Mesothelial cell of epicardium (in vitro differentiated cells): Measurements from ENCODE around the gene BMP2K. TPM values are rescaled to one million over a fixed set of nuclear protein-coding genes. Genes with fewer than 3 reads are reported as not detected.

ENCODE experiments used
- DNase-seq, 2 experiments: peaks; one replicate each; pipeline ENCODE4 v3.0.0; 2021; ENCODE audit warnings: low spot score in 2 of 2; ENCODE audit not compliant: unreplicated experiment in 2 of 2
- H3K27ac Mint-ChIP-seq: 2 replicates; pipeline ENCODE4 v1.8.0; 2021; ENCODE audit warnings: mixed read lengths
- H3K27me3 Mint-ChIP-seq: 2 replicates; pipeline ENCODE4 v1.8.0; 2021; ENCODE audit warnings: low read depth, mixed read lengths
- H3K36me3 Mint-ChIP-seq: 2 replicates; pipeline ENCODE4 v1.8.0; 2021; ENCODE audit warnings: mixed read lengths
- H3K4me1 Mint-ChIP-seq: 2 replicates; pipeline ENCODE4 v1.8.0; 2021; ENCODE audit warnings: mixed read lengths
- H3K4me3 Mint-ChIP-seq: 2 replicates; pipeline ENCODE4 v1.8.0; 2021; ENCODE audit warnings: mild to moderate bottlenecking, moderate library complexity, mixed read lengths
- H3K9me3 Mint-ChIP-seq: 2 replicates; pipeline ENCODE4 v1.8.0; 2021; ENCODE audit warnings: mixed read lengths
- CTCF ChIP-seq: fragments of 200-600 bp; sonication (generic); IDR thresholded peaks from one replicate; pipeline ENCODE4 v1.5.0; 2021; ENCODE audit warnings: antibody characterized with exemption; ENCODE audit not compliant: unreplicated experiment
- total RNA-seq: library from RNA; stranded (reverse); gene quantifications from 3 replicates; pipeline ENCODE4 v1.2.1, GENCODE V29; 2021

Gene BMP2K
- total RNA-seq, 1 donor from 2014 or later, result 23.2 TPM

GRCh38 chr4:78764498-78764961, 11.6 kb upstream of the BMP2K start:
- H3K4me3 Mint-ChIP-seq, result no peak overlapping the region
- H3K27me3 Mint-ChIP-seq, result no peaks in the 10 kb centered on the region
- no peaks in the 10 kb centered on the region for H3K9me3 Mint-ChIP-seq
- peaks cover 5% of the 10 kb centered on the region for H3K4me1 Mint-ChIP-seq
- H3K36me3 Mint-ChIP-seq, result no peaks in the 10 kb centered on the region
- no peak for DNase-seq
- no peak overlapping the region for H3K27ac Mint-ChIP-seq
- TF ChIP-seq CTCF, result no peak

- no peaks in the 10 kb centered on the region for H3K36me3 Mint-ChIP-seq
- no peak overlapping the region for H3K4me3 Mint-ChIP-seq
- H3K4me1 Mint-ChIP-seq, result peaks cover 5% of the 10 kb centered on the region
- no peak for DNase-seq
- H3K27me3 Mint-ChIP-seq, result no peaks in the 10 kb centered on the region
- no peak overlapping the region for H3K27ac Mint-ChIP-seq
- no peak for TF ChIP-seq CTCF
- H3K9me3 Mint-ChIP-seq, result no peaks in the 10 kb centered on the region
These were observed 10.6 kb upstream of the BMP2K start for GRCh38 chr4:78765432-78766006.

- peaks cover 5% of the 10 kb centered on the region for H3K4me1 Mint-ChIP-seq
- H3K9me3 Mint-ChIP-seq, result no peaks in the 10 kb centered on the region
- H3K4me3 Mint-ChIP-seq, result no peak overlapping the region
- no peaks in the 10 kb centered on the region for H3K27me3 Mint-ChIP-seq
- DNase-seq, result no peak
- no peak for TF ChIP-seq CTCF
- H3K27ac Mint-ChIP-seq, result no peak overlapping the region
- no peaks in the 10 kb centered on the region for H3K36me3 Mint-ChIP-seq
These were observed 10.1 kb upstream of the BMP2K start for GRCh38 chr4:78766026-78766425.

- Mint-ChIP-seq H3K36me3 (no peaks in the 10 kb centered on the region), H3K27me3 (no peaks in the 10 kb centered on the region), H3K27ac (no peak overlapping the region), H3K4me3 (no peak overlapping the region), H3K4me1 (peaks cover 5% of the 10 kb centered on the region), H3K9me3 (no peaks in the 10 kb centered on the region)
- no peak for TF ChIP-seq CTCF
- DNase-seq, result no peak
These were observed 9.5 kb upstream of the BMP2K start for GRCh38 chr4:78766650-78767049.

- H3K4me1 Mint-ChIP-seq, result peaks cover 4% of the 10 kb centered on the region
- DNase-seq, result no peak
- H3K4me3 Mint-ChIP-seq, result no peak overlapping the region
- TF ChIP-seq CTCF, result no peak
- no peak overlapping the region for H3K27ac Mint-ChIP-seq
- no peaks in the 10 kb centered on the region for H3K36me3 Mint-ChIP-seq
- no peaks in the 10 kb centered on the region for H3K27me3 Mint-ChIP-seq
- no peaks in the 10 kb centered on the region for H3K9me3 Mint-ChIP-seq
These were observed 8.8 kb upstream of the BMP2K start for GRCh38 chr4:78767350-78767749.
